GM18498 (cell line): Measurements from ENCODE around the gene VWDE.

Experiments used
- ATAC-seq: cut with Tn5 transposase; IDR thresholded peaks from one replicate; pipeline ENCODE4 v1.9.1; 2021; ENCODE audit warnings: mild to moderate bottlenecking, moderate library complexity; ENCODE audit not compliant: unreplicated experiment

The VWDE gene

GRCh38 chr7:12337095-12337494 lies 66.6 kb downstream of the VWDE start:
- ATAC-seq, result no peak

DNA sequence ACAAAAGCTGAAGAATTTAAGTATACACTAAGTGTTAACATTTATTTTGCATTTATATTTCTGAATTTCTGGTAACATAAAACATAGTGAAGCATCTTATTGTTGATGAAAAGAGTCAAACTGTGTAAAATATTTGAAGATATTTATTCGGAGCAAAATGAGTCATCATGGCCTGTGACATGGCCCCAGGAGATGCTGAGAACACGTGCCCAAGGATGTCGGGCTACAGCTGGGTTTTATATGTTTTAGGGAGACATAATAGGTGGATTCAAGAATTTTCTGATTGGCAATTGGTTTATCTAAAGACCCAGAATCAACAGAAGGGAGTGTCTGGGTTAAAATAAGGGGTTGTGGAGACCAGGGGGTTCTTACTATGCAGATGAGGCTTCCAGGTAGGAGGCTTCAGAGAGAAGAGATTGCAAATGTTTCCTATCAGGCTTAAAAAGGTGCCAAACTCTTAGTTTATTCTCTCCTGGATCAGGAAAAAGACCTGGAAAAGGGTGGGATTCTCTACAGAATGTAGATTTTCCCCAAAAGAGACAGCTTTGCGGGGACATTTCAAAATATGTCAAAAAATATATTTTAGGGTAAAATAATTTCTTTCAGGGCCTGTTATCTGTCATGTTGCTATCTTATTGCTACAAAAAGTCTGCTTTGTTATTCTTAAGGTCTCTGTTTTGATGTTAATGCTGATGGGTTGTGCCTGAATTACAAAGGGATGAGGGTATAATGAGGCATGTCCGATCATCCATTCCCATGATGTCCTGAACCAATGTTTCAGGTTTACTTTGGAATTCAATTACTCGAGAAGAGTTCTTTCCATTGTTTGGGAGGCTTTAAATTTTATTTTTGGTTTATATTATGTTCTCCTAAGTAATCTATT lies 74.5 kb downstream of the VWDE start:
- no peak for ATAC-seq

- no peak for ATAC-seq
These were observed 75.7 kb downstream of the VWDE start for GRCh38 chr7:12327922-12328321.

DNA sequence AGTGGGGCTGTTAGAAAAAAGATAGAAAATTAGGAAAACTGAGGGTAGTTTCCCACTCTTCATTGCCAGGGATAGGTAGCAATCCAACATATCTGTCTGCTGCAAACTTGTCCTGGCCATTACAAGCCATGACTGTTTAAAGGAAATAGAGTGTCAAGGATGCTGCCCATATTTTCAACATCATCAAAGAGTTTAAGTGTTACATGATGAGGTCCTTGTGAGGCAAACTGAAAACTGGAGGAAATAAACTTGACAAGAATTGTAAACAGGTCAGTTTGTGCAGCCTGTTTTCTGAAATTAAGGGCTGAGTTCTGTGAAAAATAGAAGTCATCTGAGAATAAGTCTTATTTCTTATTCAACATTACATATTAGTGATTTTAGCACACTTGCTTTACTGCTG lies 78.0 kb downstream of the VWDE start:
- ATAC-seq, result no peak

GRCh38 chr7:12323415-12323814 lies 80.2 kb downstream of the VWDE start:
- peak; percentile 13 for ATAC-seq

GRCh38 chr7:12322903-12323300 lies 80.8 kb downstream of the VWDE start:
- peak; percentile 77 for ATAC-seq

GRCh38 chr7:12322284-12322902 lies 81.3 kb downstream of the VWDE start:
- ATAC-seq, result no peak

DNA sequence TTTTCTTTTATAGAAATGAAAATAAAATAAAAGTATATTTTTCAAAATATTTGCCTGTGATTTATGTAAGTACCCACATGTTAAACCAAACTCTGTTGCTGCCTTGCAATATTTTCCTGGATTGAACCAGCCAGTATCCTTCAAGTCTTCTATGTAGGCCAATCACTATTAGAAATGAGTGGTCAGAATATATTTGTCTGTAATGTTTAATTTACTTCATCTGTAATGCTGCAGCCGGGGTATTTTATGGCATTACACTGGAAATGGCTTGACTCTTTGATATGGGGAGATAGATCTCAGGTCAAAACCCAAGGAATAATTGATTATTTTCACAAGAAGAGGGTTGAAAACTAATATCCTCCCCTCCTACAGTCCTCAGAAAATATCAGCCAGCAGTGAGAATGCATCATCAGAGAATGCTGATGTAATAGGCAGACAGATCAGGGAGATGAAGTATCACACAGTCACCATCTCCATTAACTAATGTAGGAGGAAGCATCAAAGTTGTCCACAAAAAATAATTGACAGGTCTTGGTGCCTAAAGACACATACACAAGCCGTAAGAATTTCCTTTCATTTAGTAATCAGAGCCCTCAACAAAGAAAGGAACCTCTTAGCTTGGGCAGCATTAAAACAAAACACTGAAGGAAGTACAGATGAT lies 82.5 kb downstream of the VWDE start:
- ATAC-seq, result no peak

- ATAC-seq, result no peak
These were observed 83.3 kb downstream of the VWDE start for GRCh38 chr7:12320241-12320986.

GRCh38 chr7:12317675-12318074 lies 86.0 kb downstream of the VWDE start:
- ATAC-seq, result no peak

DNA sequence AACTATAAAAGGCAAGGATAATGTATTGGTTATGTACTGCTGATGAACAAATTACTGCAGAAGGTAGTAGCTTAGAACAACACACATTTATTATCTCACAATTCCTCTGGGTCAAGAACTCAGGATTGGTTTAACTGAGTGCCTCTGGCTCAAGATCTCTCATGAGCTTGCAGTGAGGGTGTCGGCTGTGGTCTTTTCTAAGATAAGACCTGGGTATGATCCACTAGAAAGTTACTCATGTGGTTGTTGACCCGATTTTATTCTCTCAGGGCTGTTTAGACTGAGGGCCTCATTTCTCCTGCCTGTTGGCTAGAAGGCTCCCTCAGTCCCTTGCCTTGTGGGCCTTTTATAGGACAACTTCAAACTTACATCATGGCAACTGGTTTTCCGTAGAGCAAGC lies 86.7 kb downstream of the VWDE start:
- ATAC-seq, result no peak

DNA sequence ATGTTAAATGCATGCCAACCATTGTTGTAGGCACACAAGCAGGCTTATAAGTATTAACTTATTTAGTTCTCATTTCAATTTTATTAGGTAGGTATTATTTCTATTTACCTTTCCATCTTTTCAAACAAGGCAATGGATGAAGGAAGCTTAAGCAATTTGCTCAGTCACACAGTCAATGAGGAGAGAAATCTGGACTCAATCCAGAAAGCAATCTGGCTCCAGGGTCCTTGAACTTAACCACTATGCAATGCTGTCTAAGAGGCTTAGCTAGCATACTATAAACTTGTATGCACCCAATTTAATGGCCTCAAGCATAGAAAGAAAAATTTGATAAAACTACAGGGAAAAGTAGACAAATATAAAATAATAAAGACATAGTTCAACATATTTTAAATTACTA lies 88.6 kb downstream of the VWDE start:
- ATAC-seq, result no peak

- peak; percentile 80 for ATAC-seq
These were observed 89.5 kb downstream of the VWDE start for GRCh38 chr7:12314199-12314598.

- no peak for ATAC-seq
These were observed 98.2 kb downstream of the VWDE start for GRCh38 chr7:12305502-12305901.

GRCh38 chr7:12303495-12303894 lies 100.2 kb downstream of the VWDE start:
- no peak for ATAC-seq

DNA sequence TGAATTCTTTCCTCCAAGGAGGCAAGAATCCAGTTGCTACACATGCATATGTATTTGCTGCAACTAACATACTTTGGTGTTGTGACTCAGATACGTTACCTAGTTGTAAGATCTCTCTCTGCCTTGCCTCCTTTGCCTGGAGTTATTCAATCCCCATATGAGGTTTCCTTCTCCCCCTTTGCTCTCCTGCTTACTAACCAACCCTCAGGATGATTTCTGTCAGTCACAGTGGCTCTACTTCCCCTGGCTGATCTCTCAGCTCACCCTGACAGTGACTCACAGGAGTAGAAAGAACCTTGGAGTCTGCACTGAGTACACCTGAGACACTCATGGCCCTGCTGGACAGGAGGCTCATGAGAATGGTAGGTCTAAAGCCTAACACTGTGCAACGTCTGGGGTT lies 100.6 kb downstream of the VWDE start:
- ATAC-seq, result no peak

GRCh38 chr7:12300415-12300814 lies 103.2 kb downstream of the VWDE start:
- ATAC-seq, result no peak

GRCh38 chr7:12299367-12299766 lies 104.3 kb downstream of the VWDE start:
- no peak for ATAC-seq

DNA sequence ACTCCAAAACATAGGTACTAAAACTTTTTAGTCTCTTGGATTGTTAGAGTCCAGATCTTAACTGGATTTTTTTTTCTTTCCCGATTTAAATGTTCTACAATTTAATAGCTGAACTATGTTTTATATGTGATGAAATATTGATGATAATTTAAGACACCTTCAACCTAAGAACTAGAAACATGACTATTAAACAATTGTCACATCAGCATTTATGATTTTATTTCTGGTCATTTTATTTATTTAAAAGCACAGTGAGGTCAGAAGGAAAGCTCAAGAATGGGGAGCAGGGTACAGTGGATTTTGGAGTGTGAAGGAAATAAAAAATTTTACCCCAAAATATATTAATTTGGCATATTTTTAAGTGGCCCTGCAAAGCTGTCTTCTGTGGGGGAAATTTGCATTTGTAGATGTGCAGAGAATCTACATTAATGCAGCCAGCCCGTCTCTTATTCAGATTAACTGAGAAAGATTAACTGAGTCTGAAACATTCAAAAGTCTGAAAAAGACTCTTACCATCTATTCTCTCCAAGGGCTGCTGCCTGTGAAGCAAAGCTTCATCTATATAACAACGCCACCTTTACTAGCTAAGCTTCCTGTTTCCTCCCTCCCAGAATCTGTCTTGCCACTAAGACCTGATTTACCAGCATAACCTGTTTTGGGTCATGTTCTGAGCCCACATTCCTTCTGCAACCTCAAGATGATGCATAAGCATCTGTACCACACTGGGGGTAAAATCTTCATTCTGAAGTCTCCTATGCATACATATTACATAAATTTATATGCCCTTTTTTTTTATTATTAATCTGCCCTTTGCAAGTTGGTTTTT lies 106.2 kb downstream of the VWDE start:
- ATAC-seq, result no peak

- ATAC-seq, result no peak
These were observed 107.6 kb downstream of the VWDE start for GRCh38 chr7:12296051-12296570.
